Measurements from ENCODE around the gene FPGS.

The FPGS gene

DNA sequence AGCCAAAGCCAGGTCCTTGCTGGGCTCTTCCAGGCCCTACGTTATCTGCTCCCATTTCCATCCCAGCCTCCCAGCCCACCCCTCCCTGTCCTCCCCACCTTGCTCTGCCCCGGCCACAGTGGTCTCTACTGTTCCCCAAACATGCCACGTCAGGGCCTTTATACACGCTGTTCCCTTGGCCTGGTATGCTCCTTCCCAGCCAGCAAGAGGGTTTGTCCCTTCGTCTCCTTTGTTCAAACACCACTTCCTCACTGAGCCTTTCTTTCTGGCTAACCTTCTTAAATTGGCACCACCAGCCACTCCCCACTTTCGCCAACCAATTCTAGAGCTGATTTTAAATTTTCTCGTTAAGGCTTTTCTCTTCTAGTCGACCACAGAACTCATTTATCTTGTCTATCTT, 34.0 kb upstream of the FPGS start:
- H3K4me2 ChIP-seq (ENCODE audit: low read length, poor library complexity, severe bottlenecking): no peak overlapping the region
- peaks cover 10 to 61% of the 10 kb centered on the region in 2 experiments for H3K27me3 ChIP-seq (ENCODE audit: control insufficient read depth in 1 of 2, insufficient read depth in 1 of 2, low read length in 2 of 2)
- no peak overlapping the region for H3K23ac ChIP-seq (ENCODE audit: low read length in 2 of 2)
- H3K27ac ChIP-seq (ENCODE audit: low read length, poor library complexity, severe bottlenecking): no peak overlapping the region
- WGBS: 78% methylated on average over 8 of the region's 8 CpGs
- H3K36me3 ChIP-seq (ENCODE audit: control insufficient read depth in 1 of 2, insufficient read depth in 2 of 2, low read depth in 1 of 2, low read length in 2 of 2): no peaks in the 10 kb centered on the region
- no peak overlapping the region for H2BK12ac ChIP-seq (ENCODE audit: low read length in 2 of 2)
- H2BK120ac ChIP-seq (ENCODE audit: low read depth, low read length): no peak overlapping the region
- H3K4ac ChIP-seq (ENCODE audit: low read depth in 1 of 2, low read length in 2 of 2): no peak overlapping the region
- H3K9me3 ChIP-seq (ENCODE audit: control insufficient read depth, low read length): no peaks in the 10 kb centered on the region
- no peak overlapping the region for H3K14ac ChIP-seq (ENCODE audit: low read length in 2 of 2)
- H4K8ac ChIP-seq (ENCODE audit: low read length): no peak overlapping the region
- no peak overlapping the region for H3K4me3 ChIP-seq (ENCODE audit: insufficient read depth in 1 of 2, low read depth in 1 of 2, low read length in 2 of 2)
- no peak overlapping the region for H2AK5ac ChIP-seq (ENCODE audit: low read length, severe bottlenecking)
- H3K9ac ChIP-seq (ENCODE audit: low read length): no peak overlapping the region
- no peak overlapping the region for H2BK5ac ChIP-seq (ENCODE audit: low read depth, low read length, poor library complexity, severe bottlenecking)
- H4K91ac ChIP-seq (ENCODE audit: low read length): no peak overlapping the region
- no peak overlapping the region for H2AFZ ChIP-seq (ENCODE audit: low read depth, low read length)
- peaks cover 18% of the 10 kb centered on the region for H3K4me1 ChIP-seq (ENCODE audit: control insufficient read depth, insufficient read depth, low read depth, low read length)
- H2BK15ac ChIP-seq (ENCODE audit: low read depth, poor library complexity, severe bottlenecking): no peak overlapping the region
- DNase-seq: no peak
- H3K79me1 ChIP-seq (replicated peaks; ENCODE audit: low read length, poor library complexity, severe bottlenecking): no peaks in the 10 kb centered on the region
- H3K18ac ChIP-seq (ENCODE audit: low read depth in 1 of 2, low read length in 2 of 2): no peak overlapping the region

- no peak overlapping the region for H4K8ac ChIP-seq (ENCODE audit: low read length)
- H3K27ac ChIP-seq (ENCODE audit: low read length, poor library complexity, severe bottlenecking): no peak overlapping the region
- no peaks in the 10 kb centered on the region for H3K9me3 ChIP-seq (ENCODE audit: control insufficient read depth, low read length)
- no peak overlapping the region for H2BK120ac ChIP-seq (ENCODE audit: low read depth, low read length)
- H3K4me2 ChIP-seq (ENCODE audit: low read length, poor library complexity, severe bottlenecking): no peak overlapping the region
- no peak overlapping the region for H2BK5ac ChIP-seq (ENCODE audit: low read depth, low read length, poor library complexity, severe bottlenecking)
- no peak overlapping the region for H3K4me3 ChIP-seq (ENCODE audit: insufficient read depth in 1 of 2, low read depth in 1 of 2, low read length in 2 of 2)
- H4K91ac ChIP-seq (ENCODE audit: low read length): no peak overlapping the region
- H2BK12ac ChIP-seq (ENCODE audit: low read length in 2 of 2): no peak overlapping the region
- H3K23ac ChIP-seq (ENCODE audit: low read length in 2 of 2): no peak overlapping the region
- no peak for DNase-seq
- H3K36me3 ChIP-seq (ENCODE audit: control insufficient read depth in 1 of 2, insufficient read depth in 2 of 2, low read depth in 1 of 2, low read length in 2 of 2): no peaks in the 10 kb centered on the region
- no peaks in the 10 kb centered on the region for H3K79me1 ChIP-seq (replicated peaks; ENCODE audit: low read length, poor library complexity, severe bottlenecking)
- no peak overlapping the region for H2BK15ac ChIP-seq (ENCODE audit: low read depth, poor library complexity, severe bottlenecking)
- WGBS: 100% methylated on average over 5 of the region's 5 CpGs
- H3K14ac ChIP-seq (ENCODE audit: low read length in 2 of 2): no peak overlapping the region
- H3K4ac ChIP-seq (ENCODE audit: low read depth in 1 of 2, low read length in 2 of 2): no peak overlapping the region
- H3K4me1 ChIP-seq (ENCODE audit: control insufficient read depth, insufficient read depth, low read depth, low read length): peaks cover 18% of the 10 kb centered on the region
- peaks cover 6 to 62% of the 10 kb centered on the region in 2 experiments for H3K27me3 ChIP-seq (ENCODE audit: control insufficient read depth in 1 of 2, insufficient read depth in 1 of 2, low read length in 2 of 2)
- H2AK5ac ChIP-seq (ENCODE audit: low read length, severe bottlenecking): no peak overlapping the region
- H3K18ac ChIP-seq (ENCODE audit: low read depth in 1 of 2, low read length in 2 of 2): no peak overlapping the region
- no peak overlapping the region for H2AFZ ChIP-seq (ENCODE audit: low read depth, low read length)
- no peak overlapping the region for H3K9ac ChIP-seq (ENCODE audit: low read length)
Measured at GRCh38 chr9:127769101-127769500, 33.6 kb upstream of the FPGS start.

GRCh38 chr9:127769929-127770582, 32.6 kb upstream of the FPGS start:
- Histone ChIP-seq H4K8ac (ENCODE audit: low read length) (no peak overlapping the region), H3K23ac (ENCODE audit: low read length in 2 of 2) (no peak overlapping the region), H3K4me2 (ENCODE audit: low read length, poor library complexity, severe bottlenecking) (no peak overlapping the region), H3K9me3 (ENCODE audit: control insufficient read depth, low read length) (no peaks in the 10 kb centered on the region), H2BK12ac (ENCODE audit: low read length in 2 of 2) (peak overlapping the region in 1 of 2 experiments; percentile 15), H2AK5ac (ENCODE audit: low read length, severe bottlenecking) (no peak overlapping the region), H2AFZ (ENCODE audit: low read depth, low read length) (no peak overlapping the region), H4K91ac (ENCODE audit: low read length) (no peak overlapping the region), H3K4ac (ENCODE audit: low read depth in 1 of 2, low read length in 2 of 2) (no peak overlapping the region), H3K14ac (ENCODE audit: low read length in 2 of 2) (no peak overlapping the region), H2BK15ac (ENCODE audit: low read depth, poor library complexity, severe bottlenecking) (peak overlapping the region; percentile 29), H3K36me3 (ENCODE audit: control insufficient read depth in 1 of 2, insufficient read depth in 2 of 2, low read depth in 1 of 2, low read length in 2 of 2) (no peaks in the 10 kb centered on the region), H3K18ac (ENCODE audit: low read depth in 1 of 2, low read length in 2 of 2) (no peak overlapping the region), H3K4me1 (ENCODE audit: control insufficient read depth, insufficient read depth, low read depth, low read length) (peaks cover 18% of the 10 kb centered on the region), H3K9ac (ENCODE audit: low read length) (no peak overlapping the region), H2BK120ac (ENCODE audit: low read depth, low read length) (no peak overlapping the region), H3K4me3 (ENCODE audit: insufficient read depth in 1 of 2, low read depth in 1 of 2, low read length in 2 of 2) (no peak overlapping the region), H3K27ac (ENCODE audit: low read length, poor library complexity, severe bottlenecking) (no peak overlapping the region), H3K79me1 (replicated peaks; ENCODE audit: low read length, poor library complexity, severe bottlenecking) (no peaks in the 10 kb centered on the region), H2BK5ac (ENCODE audit: low read depth, low read length, poor library complexity, severe bottlenecking) (no peak overlapping the region), H3K27me3 (ENCODE audit: control insufficient read depth in 1 of 2, insufficient read depth in 1 of 2, low read length in 2 of 2) (peaks cover 6 to 56% of the 10 kb centered on the region in 2 experiments)
- no peak for DNase-seq
- WGBS: 75% methylated on average over 3 of the region's 4 CpGs

DNA sequence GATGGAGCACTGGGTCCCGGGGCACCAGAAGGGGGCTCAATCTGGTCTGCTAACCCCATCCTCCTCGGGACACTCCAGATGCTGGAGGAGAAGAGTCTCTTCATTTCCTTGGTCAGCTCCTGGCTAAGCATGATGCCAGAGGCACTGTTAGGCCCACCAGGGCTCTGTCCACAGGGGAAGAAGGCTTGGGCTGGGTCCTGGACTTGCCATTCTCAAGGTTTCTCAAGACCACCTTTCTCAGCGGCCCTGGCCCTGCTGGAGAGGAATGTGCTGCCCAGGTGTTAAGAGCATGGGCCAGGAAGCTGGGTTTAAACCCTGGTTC, 32.1 kb upstream of the FPGS start:
- H3K18ac ChIP-seq (ENCODE audit: low read depth in 1 of 2, low read length in 2 of 2): no peak overlapping the region
- no peak overlapping the region for H2BK120ac ChIP-seq (ENCODE audit: low read depth, low read length)
- no peaks in the 10 kb centered on the region for H3K9me3 ChIP-seq (ENCODE audit: control insufficient read depth, low read length)
- H2BK12ac ChIP-seq (ENCODE audit: low read length in 2 of 2): no peak overlapping the region
- H3K27me3 ChIP-seq (ENCODE audit: control insufficient read depth in 1 of 2, insufficient read depth in 1 of 2, low read length in 2 of 2): peaks cover 6 to 51% of the 10 kb centered on the region in 2 experiments
- H3K4me2 ChIP-seq (ENCODE audit: low read length, poor library complexity, severe bottlenecking): peak overlapping the region; percentile 97
- peak overlapping the region; percentile 37 for H2BK15ac ChIP-seq (ENCODE audit: low read depth, poor library complexity, severe bottlenecking)
- WGBS: 55% methylated on average over 3 of the region's 3 CpGs
- H3K36me3 ChIP-seq (ENCODE audit: control insufficient read depth in 1 of 2, insufficient read depth in 2 of 2, low read depth in 1 of 2, low read length in 2 of 2): no peaks in the 10 kb centered on the region
- no peak overlapping the region for H2AK5ac ChIP-seq (ENCODE audit: low read length, severe bottlenecking)
- no peak overlapping the region for H3K4ac ChIP-seq (ENCODE audit: low read depth in 1 of 2, low read length in 2 of 2)
- H2AFZ ChIP-seq (ENCODE audit: low read depth, low read length): no peak overlapping the region
- H3K9ac ChIP-seq (ENCODE audit: low read length): no peak overlapping the region
- H3K4me3 ChIP-seq (ENCODE audit: insufficient read depth in 1 of 2, low read depth in 1 of 2, low read length in 2 of 2): peak overlapping the region in 1 of 2 experiments; percentile 72
- no peak overlapping the region for H3K27ac ChIP-seq (ENCODE audit: low read length, poor library complexity, severe bottlenecking)
- H3K23ac ChIP-seq (ENCODE audit: low read length in 2 of 2): no peak overlapping the region
- no peak overlapping the region for H4K8ac ChIP-seq (ENCODE audit: low read length)
- H3K14ac ChIP-seq (ENCODE audit: low read length in 2 of 2): no peak overlapping the region
- H2BK5ac ChIP-seq (ENCODE audit: low read depth, low read length, poor library complexity, severe bottlenecking): no peak overlapping the region
- no peak for DNase-seq
- peaks cover 18% of the 10 kb centered on the region for H3K4me1 ChIP-seq (ENCODE audit: control insufficient read depth, insufficient read depth, low read depth, low read length)
- H4K91ac ChIP-seq (ENCODE audit: low read length): peak overlapping the region; percentile 44
- H3K79me1 ChIP-seq (replicated peaks; ENCODE audit: low read length, poor library complexity, severe bottlenecking): no peaks in the 10 kb centered on the region
